Neural cell (in vitro differentiated cells): ENCODE results near the gene USP3. TPM values are rescaled to one million over a fixed set of nuclear protein-coding genes. Genes with fewer than 3 reads are reported as not detected.

Source experiments
- H2AFZ ChIP-seq: fragments of 200-600, 300-800 bp; sonication (generic), shearing (Covaris generic); 2 replicates; pipeline ENCODE4 v1.6.0; 2014; ENCODE audit warnings: low read depth, mild to moderate bottlenecking, antibody characterized with exemption, low read length, moderate library complexity
- H3F3A ChIP-seq: fragments of 200-600 bp; shearing (Covaris generic); 2 replicates; pipeline ENCODE4 v1.6.1; 2016; ENCODE audit warnings: mild to moderate bottlenecking, moderate library complexity, mixed read lengths, antibody characterized with exemption, low read length; ENCODE audit not compliant: insufficient read depth, poor library complexity, severe bottlenecking
- H3K27ac ChIP-seq: fragments of 200-600, 300-800 bp; sonication (generic), shearing (Covaris generic); 2 replicates; pipeline ENCODE4 v1.5.1; 2014; ENCODE audit warnings: mild to moderate bottlenecking, low read length, moderate library complexity
- H3K27me3 ChIP-seq: fragments of 300-800, 200-600 bp; sonication (generic), shearing (Covaris generic); 2 replicates; pipeline ENCODE4 v1.6.0; 2014; ENCODE audit warnings: mild to moderate bottlenecking, low read depth, low read length, moderate library complexity; ENCODE audit not compliant: insufficient read depth
- H3K36me3 ChIP-seq: fragments of 300-800, 200-600 bp; sonication (generic), shearing (Covaris generic); 2 replicates; pipeline ENCODE4 v1.5.1; 2014; ENCODE audit warnings: mild to moderate bottlenecking, antibody characterized with exemption, low read length, moderate library complexity; ENCODE audit not compliant: insufficient read depth
- H3K4me2 ChIP-seq: fragments of 300-800, 200-600 bp; sonication (generic), shearing (Covaris generic); 2 replicates; pipeline ENCODE4 v1.6.0; 2014; ENCODE audit warnings: mild to moderate bottlenecking, low read length
- H3K4me3 ChIP-seq: fragments of 300-800, 200-600 bp; sonication (generic), shearing (Covaris generic); 2 replicates; pipeline ENCODE4 v1.5.1; 2014; ENCODE audit warnings: mild to moderate bottlenecking, low read length, moderate library complexity
- H3K79me2 ChIP-seq: fragments of 200-600 bp; shearing (Covaris generic); replicated peaks from 2 replicates; pipeline ENCODE4 v1.6.0; 2014; ENCODE audit warnings: mild to moderate bottlenecking, low read length, moderate library complexity; ENCODE audit not compliant: insufficient read depth
- H3K9ac ChIP-seq: fragments of 300-800, 200-600 bp; sonication (generic), shearing (Covaris generic); 2 replicates; pipeline ENCODE4 v1.6.1; 2016; ENCODE audit warnings: mild to moderate bottlenecking, low read length, mixed read lengths
- H3K9me2 ChIP-seq: fragments of 200-600 bp; shearing (Covaris generic); 2 replicates; pipeline ENCODE4 v1.6.1; 2016; ENCODE audit warnings: mild to moderate bottlenecking, low read length, mixed read lengths; ENCODE audit not compliant: insufficient read depth
- H3K9me3 ChIP-seq: fragments of 200-600, 300-800 bp; sonication (generic), shearing (Covaris generic); 2 replicates; pipeline ENCODE4 v1.6.1; 2016; ENCODE audit warnings: mild to moderate bottlenecking, mixed run types, low read length, moderate library complexity, mixed read lengths
- H4K20me1 ChIP-seq: fragments of 200-600 bp; shearing (Covaris generic); 2 replicates; pipeline ENCODE4 v1.6.1; 2016; ENCODE audit warnings: mild to moderate bottlenecking, mixed run types; ENCODE audit not compliant: insufficient read depth
- CTCF ChIP-seq: fragments of 450-650 bp; IDR thresholded peaks from 2 replicates; pipeline ENCODE4 v1.5.1; 2014; ENCODE audit warnings: antibody characterized with exemption, mild to moderate bottlenecking, moderate library complexity; ENCODE audit not compliant: poor library complexity, severe bottlenecking
- EP300 ChIP-seq: fragments of 450-650 bp; conservative IDR thresholded peaks from 2 replicates; pipeline ENCODE4 v1.6.1; 2014; ENCODE audit warnings: antibody characterized with exemption, mild to moderate bottlenecking, moderate library complexity; ENCODE audit not compliant: poor library complexity, severe bottlenecking
- EZH2 ChIP-seq: fragments of 200-600, 300-800 bp; shearing (Covaris generic), sonication (generic); IDR thresholded peaks from 2 replicates; pipeline ENCODE4 v1.6.1; 2014; ENCODE audit warnings: antibody characterized with exemption, low read length, borderline replicate concordance, mild to moderate bottlenecking; ENCODE audit not compliant: insufficient read depth, poor library complexity, severe bottlenecking
- MXI1 ChIP-seq: fragments of 450-650 bp; conservative IDR thresholded peaks from 2 replicates; pipeline ENCODE4 v1.6.1; 2014; ENCODE audit warnings: antibody characterized with exemption, mild to moderate bottlenecking; ENCODE audit not compliant: poor library complexity, severe bottlenecking
- POLR2AphosphoS5 ChIP-seq: IDR thresholded peaks from 2 replicates; pipeline ENCODE4 v1.6.1; 2012
- RAD21 ChIP-seq: fragments of 450-650 bp; conservative IDR thresholded peaks from 2 replicates; pipeline ENCODE4 v1.6.1; 2014; ENCODE audit warnings: antibody characterized with exemption, mild to moderate bottlenecking, moderate library complexity
- REST ChIP-seq: IDR thresholded peaks from 2 replicates; pipeline ENCODE4 v1.6.1; 2012; ENCODE audit warnings: borderline replicate concordance
- SMC3 ChIP-seq: fragments of 450-650 bp; conservative IDR thresholded peaks from 2 replicates; pipeline ENCODE4 v1.6.1; 2014; ENCODE audit warnings: antibody characterized with exemption, mild to moderate bottlenecking, moderate library complexity; ENCODE audit not compliant: poor library complexity
- TAF1 ChIP-seq: IDR thresholded peaks from 2 replicates; pipeline ENCODE4 v1.6.1; 2012; ENCODE audit warnings: low read depth
- polyA plus RNA-seq: library from polyadenylated mRNA; depleted of rRNA; stranded (reverse); fragments of >200 nt; gene quantifications from 2 replicates; pipeline ENCODE4 v1.2.3, GENCODE V29; 2014

Gene USP3
- polyA plus RNA-seq, 1 donor from 2014 or later = 68.0 TPM

GRCh38 chr15:63493436-63493835 is 11.0 kb upstream of the USP3 start:
- Histone ChIP-seq H3K27me3 (no peaks in the 10 kb centered on the region), H3K9me3 (no peaks in the 10 kb centered on the region)

GRCh38 chr15:63494408-63494807 is 10.0 kb upstream of the USP3 start:
- Histone ChIP-seq H3K27me3 (no peaks in the 10 kb centered on the region), H3K36me3 (no peaks in the 10 kb centered on the region), H3K4me3 (no peak overlapping the region), H3K9me2 (no peaks in the 10 kb centered on the region), H4K20me1 (no peaks in the 10 kb centered on the region), H3K9me3 (no peaks in the 10 kb centered on the region), H3K79me2 (no peaks in the 10 kb centered on the region), H3K27ac (no peak overlapping the region), H2AFZ (no peak overlapping the region), H3K9ac (no peak overlapping the region), H3K4me2 (no peak overlapping the region), H3F3A (no peaks in the 10 kb centered on the region)
- TF ChIP-seq MXI1 (no peak), REST (no peak), RAD21 (no peak), EP300 (no peak), EZH2 (no peak), POLR2AphosphoS5 (no peak)

More at GRCh38 chr15:63493436-63493835, 11.0 kb upstream of the USP3 start:
- no peak for TF ChIP-seq EP300
- TF ChIP-seq CTCF = no peak
- TF ChIP-seq REST = no peak
- TF ChIP-seq EZH2 = no peak
- no peak for TF ChIP-seq TAF1
- TF ChIP-seq POLR2AphosphoS5 = no peak
- TF ChIP-seq SMC3 = no peak
- no peak for TF ChIP-seq MXI1
- no peak for TF ChIP-seq RAD21
- Histone ChIP-seq H3K9ac (no peak overlapping the region), H2AFZ (no peak overlapping the region), H3K36me3 (no peaks in the 10 kb centered on the region), H3K27ac (no peak overlapping the region), H4K20me1 (no peaks in the 10 kb centered on the region), H3K9me2 (no peaks in the 10 kb centered on the region), H3K79me2 (no peaks in the 10 kb centered on the region), H3K4me2 (no peak overlapping the region), H3F3A (no peaks in the 10 kb centered on the region), H3K4me3 (no peak overlapping the region)
